Left ventricle myocardium inferior (tissue), 1 donor: ENCODE results near the gene ZBTB46. TPM values are rescaled to one million over a fixed set of nuclear protein-coding genes. Genes with fewer than 3 reads are reported as not detected.
A peak's percentile ranks its signal among the peaks of the same experiment; 100 is the strongest.

Experiments
- DNase-seq: peaks from one replicate; pipeline ENCODE4 v3.0.0-alpha.2; 2020
- H3K27ac ChIP-seq: fragments of 200-600 bp; replicated peaks from 2 replicates; pipeline ENCODE4 v1.8.0; 2021
- H3K27me3 ChIP-seq: fragments of 200-600 bp; 2 replicates; pipeline ENCODE4 v1.8.0; 2021; ENCODE audit warnings: low read depth
- H3K36me3 ChIP-seq: fragments of 200-600 bp; 2 replicates; pipeline ENCODE4 v1.8.0; 2021
- H3K4me1 ChIP-seq: fragments of 200-600 bp; 2 replicates; pipeline ENCODE4 v1.8.0; 2021
- H3K4me3 ChIP-seq: fragments of 200-600 bp; 2 replicates; pipeline ENCODE4 v1.8.0; 2021; ENCODE audit warnings: mild to moderate bottlenecking, moderate library complexity
- H3K9me3 ChIP-seq: fragments of 200-600 bp; replicated peaks from 2 replicates; pipeline ENCODE4 v1.8.0; 2021
- CTCF ChIP-seq: fragments of 200-600 bp; IDR thresholded peaks from 2 replicates; pipeline ENCODE4 v1.8.0; 2021; ENCODE audit warnings: antibody characterized with exemption, mild to moderate bottlenecking, borderline replicate concordance
- intact Hi-C: fragments of 100-400 bp; cut with micrococcal nuclease; formaldehyde crosslinking; loops from one replicate; pipeline ENCODE4 v1.11.0; 2022
- total RNA-seq: library from RNA; stranded (reverse); fragmentation: NEBNext Ultra II Directional; extraction: Animal tissue kit (Norgen Biotek cat#: 25700); gene quantifications from one replicate; pipeline ENCODE4 v1.2.1, GENCODE V29; 2021
- donor health status: DM: no; HTN: yes; CAD: no; lungs with severe emphysema.

ZBTB46 gene
- total RNA-seq, 1 donor from 2014 or later = 13.6 TPM

- Histone ChIP-seq H3K27ac (peak overlapping the region; percentile 96), H3K4me1 (peaks cover 71% of the 10 kb centered on the region), H3K36me3 (peaks cover 13% of the 10 kb centered on the region), H3K27me3 (no peaks in the 10 kb centered on the region), H3K9me3 (no peaks in the 10 kb centered on the region), H3K4me3 (no peak overlapping the region)
- TF ChIP-seq CTCF = no peak
- no peak for DNase-seq
- intact Hi-C loops = loop anchor here (10.0 kb wide), 1 partner anchor 46 kb away; no protein-coding TSS in a partner anchor
Observed at GRCh38 chr20:63860325-63861051, 29.4 kb upstream of the ZBTB46 start.

GRCh38 chr20:63859166-63859699, 28.2 kb upstream of the ZBTB46 start:
- Histone ChIP-seq H3K27me3 (no peaks in the 10 kb centered on the region), H3K36me3 (peaks cover 13% of the 10 kb centered on the region), H3K27ac (peak overlapping the region; percentile 96), H3K4me3 (no peak overlapping the region), H3K4me1 (peaks cover 74% of the 10 kb centered on the region), H3K9me3 (no peaks in the 10 kb centered on the region)
- TF ChIP-seq CTCF = no peak
- intact Hi-C loops = no loop called here
- no peak for DNase-seq

GRCh38 chr20:63858393-63859165, 27.5 kb upstream of the ZBTB46 start:
- H3K27ac ChIP-seq = peak overlapping the region; percentile 96
- intact Hi-C loops = no loop called here
- peak overlapping the region; percentile 14 for H3K4me3 ChIP-seq
- H3K4me1 ChIP-seq = peaks cover 75% of the 10 kb centered on the region
- H3K27me3 ChIP-seq = no peaks in the 10 kb centered on the region
- peaks cover 13% of the 10 kb centered on the region for H3K36me3 ChIP-seq
- DNase-seq = peak; percentile 63
- TF ChIP-seq CTCF = peak; percentile 54
- H3K9me3 ChIP-seq = no peaks in the 10 kb centered on the region

GRCh38 chr20:63857764-63858392, 26.8 kb upstream of the ZBTB46 start:
- peaks cover 74% of the 10 kb centered on the region for H3K4me1 ChIP-seq
- DNase-seq = peak; percentile 55
- peaks cover 13% of the 10 kb centered on the region for H3K36me3 ChIP-seq
- peak overlapping the region; percentile 96 for H3K27ac ChIP-seq
- intact Hi-C loops = no loop called here
- no peaks in the 10 kb centered on the region for H3K9me3 ChIP-seq
- H3K27me3 ChIP-seq = no peaks in the 10 kb centered on the region
- TF ChIP-seq CTCF = no peak
- H3K4me3 ChIP-seq = peak overlapping the region; percentile 14

GRCh38 chr20:63856098-63856511, 25.0 kb upstream of the ZBTB46 start:
- Histone ChIP-seq H3K4me3 (peak overlapping the region; percentile 50), H3K27ac (peak overlapping the region; percentile 96), H3K9me3 (no peaks in the 10 kb centered on the region), H3K4me1 (peaks cover 80% of the 10 kb centered on the region), H3K36me3 (no peaks in the 10 kb centered on the region), H3K27me3 (no peaks in the 10 kb centered on the region)
- intact Hi-C loops = no loop called here
- no peak for DNase-seq
- TF ChIP-seq CTCF = no peak
